ENCODE results near the gene CCDC8. TPM values are rescaled to one million over a fixed set of nuclear protein-coding genes. Genes with fewer than 3 reads are reported as not detected.

Gene CCDC8
- total RNA-seq, 1 donor from 2014 or later, result 34.2 TPM

DNA sequence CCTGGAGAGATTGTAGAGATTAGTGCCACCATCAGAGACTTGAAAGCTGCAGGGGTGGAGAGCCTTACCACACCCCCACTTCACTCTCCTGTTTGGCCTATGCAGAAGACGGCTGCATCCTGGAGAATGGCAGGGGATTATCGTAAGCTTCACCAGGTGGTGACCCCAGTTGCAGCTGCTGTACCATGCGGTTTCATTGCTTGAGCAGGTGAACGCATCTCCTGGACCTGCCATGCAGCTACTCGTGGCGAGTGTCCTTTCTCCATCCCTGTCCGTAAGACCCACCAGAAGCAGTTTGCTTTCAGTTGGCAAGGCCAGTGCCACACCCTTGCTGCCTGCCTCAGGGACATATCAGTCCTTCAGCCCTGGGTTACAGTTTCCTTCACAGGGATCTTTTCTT, 45.2 kb downstream of the CCDC8 start:
- intact Hi-C loops (cut with DNase I), result no loop called here
- peak; percentile 43 for DNase-seq (ENCODE audit: low spot score)

GRCh38 chr19:46367426-46367825, 45.9 kb downstream of the CCDC8 start:
- intact Hi-C loops (cut with DNase I), result no loop called here
- DNase-seq (ENCODE audit: low spot score), result peak; percentile 54

DNA sequence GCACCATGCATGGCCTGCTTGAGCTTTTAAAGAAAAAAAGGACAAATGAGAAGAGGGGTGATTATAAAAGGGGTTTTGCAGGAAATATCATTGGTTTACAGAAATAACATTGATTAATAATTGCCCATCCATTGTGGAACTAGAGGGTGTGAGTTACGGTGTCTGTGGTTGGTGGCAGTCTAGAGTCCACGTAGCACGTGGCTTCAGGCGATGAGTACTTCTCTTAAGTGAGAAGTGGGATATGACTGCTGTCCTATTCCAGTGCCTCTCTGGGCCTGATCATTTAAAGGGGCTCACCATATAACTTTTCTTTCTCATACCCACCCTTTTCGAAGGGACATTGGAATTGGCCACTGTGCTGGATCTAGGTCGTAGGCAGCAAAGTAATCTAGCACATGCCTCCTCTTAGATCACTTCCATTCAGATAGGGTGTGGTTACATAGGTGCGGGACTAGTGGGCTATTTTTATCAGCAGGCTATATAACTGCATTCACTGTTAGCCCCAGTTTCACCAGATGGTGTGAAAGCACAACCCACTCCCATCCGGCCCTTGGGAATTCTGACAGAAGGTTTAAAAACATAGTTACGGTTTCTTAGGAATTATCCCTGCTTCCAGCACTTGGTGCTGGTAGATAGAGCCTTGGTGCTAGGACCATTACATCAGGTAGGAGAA, 46.6 kb downstream of the CCDC8 start:
- no peak for DNase-seq (ENCODE audit: low spot score)
- intact Hi-C loops (cut with DNase I), result no loop called here

DNA sequence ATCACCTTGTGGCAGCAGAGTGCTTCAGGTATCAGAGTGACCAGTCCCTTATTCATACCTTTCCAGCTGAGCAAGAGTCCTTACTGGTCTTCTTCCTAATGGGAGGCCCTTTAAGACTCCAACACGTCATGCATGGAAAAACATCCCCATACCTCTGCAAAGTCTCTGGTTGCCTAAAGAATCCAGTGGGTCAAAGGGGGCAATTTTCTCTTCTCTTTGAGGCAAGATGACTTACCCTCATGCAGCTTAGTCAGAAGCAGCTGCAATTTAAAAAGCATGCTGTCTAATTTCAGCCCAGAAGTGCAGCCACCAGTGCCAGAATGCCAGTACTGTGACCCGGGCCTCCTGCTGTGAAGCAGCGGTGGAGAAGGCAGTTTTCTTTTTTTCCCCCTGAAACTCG, 47.8 kb downstream of the CCDC8 start:
- intact Hi-C loops (cut with DNase I), result no loop called here
- DNase-seq (ENCODE audit: low spot score), result no peak

- intact Hi-C loops (cut with DNase I), result no loop called here
- DNase-seq (ENCODE audit: low spot score), result no peak
Measured at GRCh38 chr19:46364359-46364758, 49.0 kb downstream of the CCDC8 start.

GRCh38 chr19:46361915-46362314, 51.4 kb downstream of the CCDC8 start:
- intact Hi-C loops (cut with DNase I), result no loop called here
- no peak for DNase-seq (ENCODE audit: low spot score)

Other genes with a start within 250 kb of the CCDC8 start
- gene IGFL1, start 183.8 kb downstream of the CCDC8 start, total RNA-seq, result not detected
- 49.2 TPM for gene HIF3A, start 116.5 kb downstream of the CCDC8 start, total RNA-seq
- gene PPP5C, start 66.5 kb downstream of the CCDC8 start, total RNA-seq, result 82.8 TPM
- 0.16 TPM for gene PNMA8C, start 15.4 kb upstream of the CCDC8 start, total RNA-seq
- gene PNMA8A, start 58.0 kb upstream of the CCDC8 start, total RNA-seq, result 11.1 TPM
- 0.75 TPM for gene PNMA8B, start 82.3 kb upstream of the CCDC8 start, total RNA-seq
- 271 TPM for gene CALM3, start 187.8 kb upstream of the CCDC8 start, total RNA-seq
- gene PTGIR, start 211.5 kb upstream of the CCDC8 start, total RNA-seq, result 8.6 TPM
- not detected for gene GNG8, start 222.6 kb upstream of the CCDC8 start, total RNA-seq
- gene DACT3, start 247.6 kb upstream of the CCDC8 start, total RNA-seq, result 23.8 TPM

Data from cardiac septum (tissue), 1 donor.